Adrenal gland (tissue), 12 donors: ENCODE results near the gene KRTAP9-2. TPM values are rescaled to one million over a fixed set of nuclear protein-coding genes. Genes with fewer than 3 reads are reported as not detected.

Experiments
- DNase-seq, 7 donors: peaks; one replicate each; pipeline ENCODE4 v3.0.0-alpha.2; 2019 to 2020
- H3K27ac ChIP-seq, 5 donors: fragments of 200-600 bp; sonication (generic) in 4 of 5; 1 replicate in 3 of 5; 2 replicates in 2 of 5; pipeline versions ENCODE4 v1.5.1 to v1.8.0; 2016 to 2020; ENCODE audit warnings: mild to moderate bottlenecking in 1 of 5
- H3K27me3 ChIP-seq: fragments of 200-600 bp; 2 replicates; pipeline ENCODE4 v1.8.0; 2021
- H3K36me3 ChIP-seq, 2 donors: fragments of 200-600 bp; replicated peaks in 1 of 2; 1 replicate in 1 of 2; 2 replicates in 1 of 2; pipeline versions ENCODE4 v1.5.1 to v1.8.0; 2018 to 2022
- H3K4me1 ChIP-seq, 2 donors: fragments of 200-600 bp; replicated peaks in 1 of 2; 1 replicate in 1 of 2; 2 replicates in 1 of 2; pipeline versions ENCODE4 v1.5.1 to v1.8.0; 2018 to 2021
- H3K4me3 ChIP-seq, 4 donors: fragments of 200-600 bp; sonication (generic) in 3 of 4; one replicate each; pipeline ENCODE4 v1.5.1; 2016 to 2018
- H3K9me3 ChIP-seq, 3 donors: fragments of 200-600 bp; sonication (generic) in 1 of 3; replicated peaks in 1 of 3; 1 replicate in 2 of 3; 2 replicates in 1 of 3; pipeline versions ENCODE4 v1.5.1 to v1.8.0; 2016 to 2021
- CTCF ChIP-seq, 6 experiments: fragments of 450-650 bp in 4 of 6; fragments of 200-600 bp in 2 of 6; sonication (generic) in 1 of 6; IDR thresholded peaks; 1 replicate in 5 of 6; 2 replicates in 1 of 6; pipeline versions ENCODE4 v1.5.1 to v1.8.0; 2016 to 2021; ENCODE audit warnings: antibody characterized with exemption in 6 of 6, mild to moderate bottlenecking in 2 of 6, moderate library complexity in 1 of 6
- POLR2A ChIP-seq, 2 donors: fragments of 450-650 bp; IDR thresholded peaks; one replicate each; pipeline ENCODE4 v1.6.1; 2017; ENCODE audit warnings: antibody characterized with exemption in 2 of 2, mild to moderate bottlenecking in 2 of 2, moderate library complexity in 1 of 2
- WGBS, 4 donors: extraction: QIAGEN DNeasy Blood & Tissue Kit in 2 of 4; methylation state at CpG; one replicate each; pipeline versions ENCODE4 v1.1.5 to v1.1.7; 2013 to 2017; 5-methylcytosine and 5-hydroxymethylcytosine counted together
- intact Hi-C, 2 donors: fragments of 100-400 bp; cut with DNase I; formaldehyde crosslinking; loops; one replicate each; pipeline versions ENCODE4 v1.14.1 to v1.15.0; 2022 to 2023
- polyA plus RNA-seq, 3 donors: library from polyadenylated mRNA; stranded (reverse); fragments of 200-250 nt in 2 of 3; fragments of 350-450 nt in 1 of 3; fragmentation: Illumina TruSeq in 1 of 3; extraction: RNeasy Lipid Tissue Mini Kit (QIAGEN cat#74804) in 1 of 3; gene quantifications; one replicate each; pipeline ENCODE4 v1.2.3, GENCODE V29; 2013 to 2014
- total RNA-seq, 9 donors: library from RNA; depleted of rRNA in 4 of 9; stranded (reverse); fragments of >200 nt in 4 of 9; fragments of 120-200 nt in 1 of 9; fragmentation: NEBNext Ultra II Directional in 1 of 9; extraction: Animal tissue kit (Norgen Biotek cat#: 25700) in 1 of 9; gene quantifications; one replicate each; pipeline versions ENCODE4 v1.1.0 to v1.2.4, GENCODE V29; 2013 to 2023
- donor health status: healthy with polysubstance abuse.
- donor health status: Bipolar disorder and iron deficiency.
- donor health status: DM: yes; HTN: yes; CAD: no.
- donor health status: DM: no; HTN: no; CAD: no.
- donor health status: DM: no; HTN: no; CAD: no.
- donor health status: DM: yes; HTN: yes; CAD: no.

The KRTAP9-2 gene
- total and polyA plus RNA-seq, 12 donors, result not detected

GRCh38 chr17:41190328-41190727 is 36.1 kb upstream of the KRTAP9-2 start:
- Histone ChIP-seq H3K36me3 (no peaks in the 10 kb centered on the region), H3K27me3 (no peaks in the 10 kb centered on the region), H3K4me3 (no peak overlapping the region), H3K9me3 (peaks cover 0 to 3% (median 0%) of the 10 kb centered on the region in 3 donors), H3K4me1 (no peaks in the 10 kb centered on the region), H3K27ac (no peak overlapping the region)
- intact Hi-C loops, result no loop called here
- 72 to 85% (median 84%) methylated on average over 2 to 3 of the region's 3 CpGs for WGBS, 4 donors
- no peak for DNase-seq
- no peak for TF ChIP-seq POLR2A (IDR thresholded peaks at IDR 0.05)
- TF ChIP-seq CTCF (IDR thresholded peaks at IDR 0.05), result no peak

GRCh38 chr17:41196068-41196467 is 30.4 kb upstream of the KRTAP9-2 start:
- WGBS, 4 donors, result 19 to 35% (median 26%) methylated on average over 1 of the region's 1 CpG
- Histone ChIP-seq H3K4me1 (no peaks in the 10 kb centered on the region), H3K9me3 (no peaks in the 10 kb centered on the region), H3K36me3 (no peaks in the 10 kb centered on the region), H3K27ac (no peak overlapping the region), H3K27me3 (no peaks in the 10 kb centered on the region), H3K4me3 (no peak overlapping the region)
- DNase-seq, result no peak
- intact Hi-C loops, result no loop called here
- TF ChIP-seq POLR2A (IDR thresholded peaks at IDR 0.05) (no peak), CTCF (IDR thresholded peaks at IDR 0.05) (no peak)

DNA sequence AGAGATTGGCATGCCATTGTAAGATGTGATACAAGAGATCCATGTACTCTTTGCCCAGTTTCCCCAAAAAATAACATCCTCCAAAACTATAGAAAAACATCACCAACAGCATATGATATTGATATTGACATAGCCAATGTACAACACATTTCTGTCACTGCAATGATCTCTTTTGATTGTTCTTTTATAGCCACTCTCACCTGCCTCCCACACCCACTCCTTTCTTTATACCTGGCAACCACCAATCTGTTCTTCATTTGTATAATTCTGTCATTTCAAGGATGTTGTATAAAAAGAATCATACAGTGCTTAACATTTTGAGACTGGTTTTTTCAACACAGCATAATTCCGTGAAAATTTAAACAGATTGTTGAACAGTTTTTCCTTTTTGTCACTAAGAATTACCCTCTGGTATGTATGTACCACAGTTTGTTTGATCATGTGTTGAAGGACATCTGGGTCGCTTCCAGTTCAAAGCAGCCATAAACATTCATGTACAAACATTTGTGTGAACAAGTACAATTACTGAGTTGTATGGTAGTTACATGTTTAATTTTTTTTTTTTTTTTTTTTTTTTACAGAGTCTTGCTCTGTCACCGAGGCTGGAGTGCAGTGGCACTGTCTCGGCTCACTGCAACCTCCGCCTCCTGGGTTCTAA is 26.9 kb upstream of the KRTAP9-2 start:
- no peaks in the 10 kb centered on the region for H3K4me1 ChIP-seq
- H3K27ac ChIP-seq, result no peak overlapping the region
- 51 to 71% (median 61%) methylated on average over 5 of the region's 5 CpGs for WGBS, 4 donors
- H3K4me3 ChIP-seq, result no peak overlapping the region
- no peaks in the 10 kb centered on the region for H3K36me3 ChIP-seq
- no peak for TF ChIP-seq POLR2A (IDR thresholded peaks at IDR 0.05)
- TF ChIP-seq CTCF (IDR thresholded peaks at IDR 0.05), result no peak
- no peaks in the 10 kb centered on the region for H3K27me3 ChIP-seq
- intact Hi-C loops, result no loop called here
- DNase-seq, result no peak
- H3K9me3 ChIP-seq, result no peaks in the 10 kb centered on the region

- H3K9me3 ChIP-seq, result peaks cover 0 to 6% (median 0%) of the 10 kb centered on the region in 3 donors
- H3K4me1 ChIP-seq, result no peaks in the 10 kb centered on the region
- DNase-seq, result no peak
- 30 to 51% (median 42%) methylated on average over 1 of the region's 1 CpG for WGBS, 4 donors
- no peaks in the 10 kb centered on the region for H3K36me3 ChIP-seq
- intact Hi-C loops, result no loop called here
- H3K27me3 ChIP-seq, result peaks cover 11% of the 10 kb centered on the region
- no peak overlapping the region for H3K27ac ChIP-seq
- no peak for TF ChIP-seq CTCF (IDR thresholded peaks at IDR 0.05)
- no peak for TF ChIP-seq POLR2A (IDR thresholded peaks at IDR 0.05)
- H3K4me3 ChIP-seq, result no peak overlapping the region
Measured at GRCh38 chr17:41211845-41212466, 14.5 kb upstream of the KRTAP9-2 start.
